ENCODE results near the gene NUP37. TPM values are rescaled to one million over a fixed set of nuclear protein-coding genes. Genes with fewer than 3 reads are reported as not detected.

NUP37 gene
- total RNA-seq, 1 donor from 2014 or later = 29.9 TPM

GRCh38 chr12:102054345-102054744 lies 65.6 kb downstream of the NUP37 start:
- ChIA-PET POLR2A (no interaction called here), CTCF (no interaction called here)
- Mint-ChIP-seq H3K27me3 (no peaks in the 10 kb centered on the region), H3K36me3 (ENCODE audit: low read depth) (peaks cover 81% of the 10 kb centered on the region), H3K4me3 (no peak overlapping the region), H3K4me1 (peaks cover 25% of the 10 kb centered on the region), H3K27ac (no peak overlapping the region), H3K9me3 (no peaks in the 10 kb centered on the region)
- TF ChIP-seq CTCF (IDR thresholded peaks at IDR 0.05) = no peak
- no peak for DNase-seq
- intact Hi-C loops (cut with micrococcal nuclease) = no loop called here
- ATAC-seq (ENCODE audit: low read depth) = no peak

- no peaks in the 10 kb centered on the region for H3K27me3 Mint-ChIP-seq
- POLR2A ChIA-PET = no interaction called here
- no peak overlapping the region for H3K4me3 Mint-ChIP-seq
- no peak for TF ChIP-seq CTCF (IDR thresholded peaks at IDR 0.05)
- peaks cover 80% of the 10 kb centered on the region for H3K36me3 Mint-ChIP-seq (ENCODE audit: low read depth)
- CTCF ChIA-PET = interaction anchor here (1.1 kb wide), 1 partner anchor 279 kb away, joined by 3 read pairs; no protein-coding TSS in a partner anchor
- DNase-seq = no peak
- no peak for ATAC-seq (ENCODE audit: low read depth)
- H3K27ac Mint-ChIP-seq = no peak overlapping the region
- H3K4me1 Mint-ChIP-seq = peaks cover 25% of the 10 kb centered on the region
- intact Hi-C loops (cut with micrococcal nuclease) = no loop called here
- H3K9me3 Mint-ChIP-seq = no peaks in the 10 kb centered on the region
Measured at GRCh38 chr12:102053062-102053349, 66.9 kb downstream of the NUP37 start.

GRCh38 chr12:102052192-102053061 lies 67.5 kb downstream of the NUP37 start:
- POLR2A ChIA-PET = no interaction called here
- ATAC-seq (ENCODE audit: low read depth) = no peak

GRCh38 chr12:102051431-102051965 lies 68.4 kb downstream of the NUP37 start:
- no peak for TF ChIP-seq CTCF (IDR thresholded peaks at IDR 0.05)
- H3K27ac Mint-ChIP-seq = peak overlapping the region; percentile 65
- ChIA-PET CTCF (no interaction called here), POLR2A (no interaction called here)
- peak; percentile 34 for ATAC-seq (ENCODE audit: low read depth)
- peaks cover 68% of the 10 kb centered on the region for H3K36me3 Mint-ChIP-seq (ENCODE audit: low read depth)
- no peaks in the 10 kb centered on the region for H3K9me3 Mint-ChIP-seq
- no peaks in the 10 kb centered on the region for H3K27me3 Mint-ChIP-seq
- H3K4me1 Mint-ChIP-seq = peaks cover 24% of the 10 kb centered on the region
- intact Hi-C loops (cut with micrococcal nuclease) = no loop called here
- DNase-seq = no peak
- no peak overlapping the region for H3K4me3 Mint-ChIP-seq

More at GRCh38 chr12:102052192-102053061, 67.5 kb downstream of the NUP37 start:
- no peaks in the 10 kb centered on the region for H3K27me3 Mint-ChIP-seq
- DNase-seq = no peak
- peaks cover 77% of the 10 kb centered on the region for H3K36me3 Mint-ChIP-seq (ENCODE audit: low read depth)
- CTCF ChIA-PET = interaction anchor here (1.1 kb wide), 1 partner anchor 279 kb away, joined by 3 read pairs; no protein-coding TSS in a partner anchor
- intact Hi-C loops (cut with micrococcal nuclease) = no loop called here
- H3K9me3 Mint-ChIP-seq = no peaks in the 10 kb centered on the region
- no peak overlapping the region for H3K4me3 Mint-ChIP-seq
- TF ChIP-seq CTCF (IDR thresholded peaks at IDR 0.05) = no peak
- peaks cover 24% of the 10 kb centered on the region for H3K4me1 Mint-ChIP-seq
- no peak overlapping the region for H3K27ac Mint-ChIP-seq

GRCh38 chr12:102050660-102051430 lies 69.1 kb downstream of the NUP37 start:
- no peak overlapping the region for H3K4me3 Mint-ChIP-seq
- POLR2A ChIA-PET = no interaction called here
- CTCF ChIA-PET = no interaction called here

More at GRCh38 chr12:102050660-102051430, 69.1 kb downstream of the NUP37 start:
- ATAC-seq (ENCODE audit: low read depth) (no peak), DNase-seq (no peak)
- peaks cover 24% of the 10 kb centered on the region for H3K4me1 Mint-ChIP-seq
- no peaks in the 10 kb centered on the region for H3K9me3 Mint-ChIP-seq
- H3K27me3 Mint-ChIP-seq = no peaks in the 10 kb centered on the region
- no peak for TF ChIP-seq CTCF (IDR thresholded peaks at IDR 0.05)
- H3K27ac Mint-ChIP-seq = peak overlapping the region; percentile 61
- intact Hi-C loops (cut with micrococcal nuclease) = no loop called here
- peaks cover 64% of the 10 kb centered on the region for H3K36me3 Mint-ChIP-seq (ENCODE audit: low read depth)

Measured in activated B cell treated with CpG ODN at 0.5 μM for 24 hours (primary cell).